SU-DHL-6 (cell line): ENCODE measurements around the gene DDIAS.

Source experiments
- EZH2phosphoT487 ChIP-seq: fragments of 200-600 bp; sonication (generic), shearing (Covaris generic); conservative IDR thresholded peaks from 2 replicates; pipeline ENCODE4 v1.6.1; 2018; ENCODE audit warnings: mild to moderate bottlenecking, antibody characterized with exemption, low read length, moderate library complexity, mixed read lengths
- TF ChIP-seq, protein P1 (sequence below): fragments of 200-600 bp; sonication (generic); IDR thresholded peaks from one replicate; pipeline ENCODE4 v1.5.1; 2017; ENCODE audit warnings: antibody characterized with exemption, mild to moderate bottlenecking, low read length, moderate library complexity; ENCODE audit not compliant: insufficient read depth, poor library complexity, severe bottlenecking

- TF ChIP-seq, protein P1, sequence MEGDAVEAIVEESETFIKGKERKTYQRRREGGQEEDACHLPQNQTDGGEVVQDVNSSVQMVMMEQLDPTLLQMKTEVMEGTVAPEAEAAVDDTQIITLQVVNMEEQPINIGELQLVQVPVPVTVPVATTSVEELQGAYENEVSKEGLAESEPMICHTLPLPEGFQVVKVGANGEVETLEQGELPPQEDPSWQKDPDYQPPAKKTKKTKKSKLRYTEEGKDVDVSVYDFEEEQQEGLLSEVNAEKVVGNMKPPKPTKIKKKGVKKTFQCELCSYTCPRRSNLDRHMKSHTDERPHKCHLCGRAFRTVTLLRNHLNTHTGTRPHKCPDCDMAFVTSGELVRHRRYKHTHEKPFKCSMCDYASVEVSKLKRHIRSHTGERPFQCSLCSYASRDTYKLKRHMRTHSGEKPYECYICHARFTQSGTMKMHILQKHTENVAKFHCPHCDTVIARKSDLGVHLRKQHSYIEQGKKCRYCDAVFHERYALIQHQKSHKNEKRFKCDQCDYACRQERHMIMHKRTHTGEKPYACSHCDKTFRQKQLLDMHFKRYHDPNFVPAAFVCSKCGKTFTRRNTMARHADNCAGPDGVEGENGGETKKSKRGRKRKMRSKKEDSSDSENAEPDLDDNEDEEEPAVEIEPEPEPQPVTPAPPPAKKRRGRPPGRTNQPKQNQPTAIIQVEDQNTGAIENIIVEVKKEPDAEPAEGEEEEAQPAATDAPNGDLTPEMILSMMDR = no peak
- TF ChIP-seq EZH2phosphoT487 = no peak
These were observed 1.6 kb upstream of the DDIAS start for GRCh38 chr11:82899957-82900276.
